H1 (cell line): ENCODE data around the gene SLC38A10. TPM values are rescaled to one million over a fixed set of nuclear protein-coding genes. Genes with fewer than 3 reads are reported as not detected.

Experiments
- ASH2L ChIP-seq: fragments of 200-600, 300-600 bp; sonication (generic); IDR thresholded peaks from one replicate; pipeline ENCODE4 v1.7.1; 2017; ENCODE audit warnings: low read length
- BACH1 ChIP-seq: IDR thresholded peaks from 2 replicates; pipeline ENCODE4 v1.6.1; 2012; ENCODE audit warnings: low read length, improper control_type of control experiment
- CBX5 ChIP-seq: fragments of 300-800, 300-1000 bp; sonication (generic); IDR thresholded peaks from 2 replicates; pipeline ENCODE4 v1.7.1; 2016; ENCODE audit warnings: antibody characterized with exemption, low read length, low read depth
- CEBPB ChIP-seq: IDR thresholded peaks from 2 replicates; pipeline ENCODE4 v1.6.1; 2012; ENCODE audit warnings: low read depth, low read length
- CHD2 ChIP-seq: IDR thresholded peaks from 2 replicates; pipeline ENCODE4 v1.6.1; 2012; ENCODE audit warnings: low read length, improper control_type of control experiment
- CREB1 ChIP-seq: IDR thresholded peaks from 2 replicates; pipeline ENCODE4 v1.6.1; 2012; ENCODE audit warnings: inconsistent platforms
- HDAC2 ChIP-seq, 2 experiments: fragments of 300-600 bp in 1 of 2; sonication (generic) in 1 of 2; IDR thresholded peaks; 2 replicates each; pipeline ENCODE4 v1.6.1; 2011 to 2012; ENCODE audit warnings: low read depth in 2 of 2, low read length in 2 of 2, mild to moderate bottlenecking in 2 of 2, moderate library complexity in 2 of 2, borderline replicate concordance in 1 of 2, inconsistent platforms in 1 of 2
- PHF8 ChIP-seq: fragments of 200-600 bp; sonication (generic); conservative IDR thresholded peaks from 2 replicates; pipeline ENCODE4 v1.7.1; 2012; ENCODE audit warnings: low read depth, mild to moderate bottlenecking, inconsistent platforms, low read length, moderate library complexity
- POLR2AphosphoS5 ChIP-seq: IDR thresholded peaks from 2 replicates; pipeline ENCODE4 v1.6.1; 2011; ENCODE audit warnings: low read depth, low read length
- RAD21 ChIP-seq, 2 experiments: IDR thresholded peaks in 1 of 2; conservative IDR thresholded peaks in 1 of 2; 2 replicates each; pipeline ENCODE4 v1.6.1; 2011; ENCODE audit warnings: low read depth in 2 of 2, low read length in 2 of 2, improper control_type of control experiment in 1 of 2, inconsistent platforms in 1 of 2, mild to moderate bottlenecking in 1 of 2, moderate library complexity in 1 of 2
- RBBP5 ChIP-seq: IDR thresholded peaks from 2 replicates; pipeline ENCODE4 v1.7.1; 2012; ENCODE audit warnings: low read depth, mild to moderate bottlenecking, inconsistent platforms, low read length, moderate library complexity, borderline replicate concordance
- RFX5 ChIP-seq: IDR thresholded peaks from 2 replicates; pipeline ENCODE4 v1.6.1; 2011; ENCODE audit warnings: low read depth, low read length, improper control_type of control experiment, borderline replicate concordance
- SP4 ChIP-seq: IDR thresholded peaks from 2 replicates; pipeline ENCODE4 v1.6.1; 2012; ENCODE audit warnings: low read length, inconsistent platforms
- TAF1 ChIP-seq: IDR thresholded peaks from 2 replicates; pipeline ENCODE4 v1.6.1; 2011; ENCODE audit warnings: mild to moderate bottlenecking, low read depth, low read length
- TEAD4 ChIP-seq: IDR thresholded peaks from 2 replicates; pipeline ENCODE4 v1.6.1; 2012; ENCODE audit warnings: low read depth, low read length, inconsistent platforms, mixed read lengths
- polyA plus RNA-seq, 7 experiments: library from polyadenylated mRNA; depleted of rRNA in 3 of 7; stranded (reverse) in 5 of 7; unstranded in 2 of 7; fragments of >200 nt in 5 of 7; fragments of 200-250 nt in 2 of 7; gene quantifications; 1 replicate in 5 of 7; 2 replicates in 1 of 7; 4 replicates in 1 of 7; pipeline versions ENCODE4 v1.2.1 to v1.2.3, GENCODE V29; 2011 to 2013; ENCODE audit warnings: missing spikeins in 2 of 7, mixed read lengths in 2 of 7
- total RNA-seq: library from RNA; stranded (reverse); fragmentation: NEBNext Ultra II Directional; extraction: Animal tissue kit (Norgen Biotek cat#: 25700); gene quantifications from 2 replicates; pipeline ENCODE4 v1.2.1, GENCODE V29; 2021
- TF ChIP-seq, protein P1 (sequence below), 3 experiments: IDR thresholded peaks; 1 replicate in 2 of 3; 2 replicates in 1 of 3; pipeline versions ENCODE4 v1.5.1 to v1.6.1; 2011; ENCODE audit warnings: low read length in 3 of 3, mild to moderate bottlenecking in 3 of 3, inconsistent platforms in 2 of 3, low read depth in 1 of 3, moderate library complexity in 1 of 3; ENCODE audit not compliant: insufficient read depth in 1 of 3; ENCODE audit errors: control extremely low read depth in 1 of 3
- TF ChIP-seq, protein P2 (sequence below): IDR thresholded peaks from 2 replicates; pipeline ENCODE4 v1.6.1; 2012; ENCODE audit warnings: inconsistent platforms

Gene SLC38A10
- total and polyA plus RNA-seq, 2 of the 8 experiments (the other 6 are each of a cell fraction or from before 2014, with no cell fraction given) = 26.4 to 41.0 TPM

DNA sequence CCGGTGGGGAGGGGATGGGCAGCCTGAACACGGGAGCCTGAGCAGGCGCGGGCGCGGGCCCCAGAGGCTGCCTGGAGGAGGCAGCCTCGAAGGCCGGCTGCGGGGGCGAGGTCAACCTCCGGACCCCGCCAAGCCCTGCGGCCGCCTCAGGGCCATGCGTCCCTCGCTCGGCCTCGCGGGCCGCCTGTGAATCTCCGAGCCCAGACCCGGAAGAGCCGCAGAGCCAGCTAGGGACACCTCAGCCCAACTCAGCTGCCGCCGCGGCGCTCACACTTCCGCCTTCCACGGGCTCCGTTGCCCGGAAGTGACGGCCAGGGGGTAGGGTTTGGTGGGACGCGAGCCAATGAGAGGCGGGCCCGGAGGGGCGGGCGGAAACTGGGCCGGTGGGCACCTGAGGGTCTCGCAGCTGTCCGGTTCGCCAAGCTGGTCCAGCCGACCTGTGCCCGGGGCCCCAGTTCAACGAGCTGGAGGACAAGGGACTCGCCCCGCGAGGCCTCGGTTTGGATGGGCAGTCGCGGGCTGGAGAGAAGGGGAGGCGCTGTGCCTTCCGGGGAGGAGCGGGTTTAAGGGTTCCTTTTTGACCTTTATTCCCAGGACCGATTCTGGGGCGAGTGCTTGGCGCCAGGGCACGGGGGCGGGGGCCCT is at the start of gene SLC38A10 (continued):
- no peak for TF ChIP-seq RAD21 (IDR thresholded peaks at IDR 0.05 in 1 of 2, conservative IDR thresholded peaks at IDR 0.05 in 1 of 2; ENCODE audit: low read depth in 2 of 2, low read length in 2 of 2)
- no peak for TF ChIP-seq TEAD4
- no peak for TF ChIP-seq RFX5
- TF ChIP-seq BACH1 = 0 out of 2 replicates have a peak, but pooled peaks have one; percentile 36
- TF ChIP-seq, protein P1, sequence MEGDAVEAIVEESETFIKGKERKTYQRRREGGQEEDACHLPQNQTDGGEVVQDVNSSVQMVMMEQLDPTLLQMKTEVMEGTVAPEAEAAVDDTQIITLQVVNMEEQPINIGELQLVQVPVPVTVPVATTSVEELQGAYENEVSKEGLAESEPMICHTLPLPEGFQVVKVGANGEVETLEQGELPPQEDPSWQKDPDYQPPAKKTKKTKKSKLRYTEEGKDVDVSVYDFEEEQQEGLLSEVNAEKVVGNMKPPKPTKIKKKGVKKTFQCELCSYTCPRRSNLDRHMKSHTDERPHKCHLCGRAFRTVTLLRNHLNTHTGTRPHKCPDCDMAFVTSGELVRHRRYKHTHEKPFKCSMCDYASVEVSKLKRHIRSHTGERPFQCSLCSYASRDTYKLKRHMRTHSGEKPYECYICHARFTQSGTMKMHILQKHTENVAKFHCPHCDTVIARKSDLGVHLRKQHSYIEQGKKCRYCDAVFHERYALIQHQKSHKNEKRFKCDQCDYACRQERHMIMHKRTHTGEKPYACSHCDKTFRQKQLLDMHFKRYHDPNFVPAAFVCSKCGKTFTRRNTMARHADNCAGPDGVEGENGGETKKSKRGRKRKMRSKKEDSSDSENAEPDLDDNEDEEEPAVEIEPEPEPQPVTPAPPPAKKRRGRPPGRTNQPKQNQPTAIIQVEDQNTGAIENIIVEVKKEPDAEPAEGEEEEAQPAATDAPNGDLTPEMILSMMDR (IDR thresholded peaks at IDR 0.05; ENCODE audit: control extremely low read depth in 1 of 3, insufficient read depth in 1 of 3, low read depth in 1 of 3, low read length in 3 of 3) = 0 out of 4 replicates have a peak, but pooled peaks of 1 of the 3 experiments have one; percentile 1
- TF ChIP-seq PHF8 = peak; percentile 85; the same call in 1 of the 2 replicates
- no peak for TF ChIP-seq CBX5
- TF ChIP-seq RBBP5 = peak; percentile 67; the same call in 1 of the 2 replicates
- peak; percentile 76 for TF ChIP-seq CREB1
- no peak for TF ChIP-seq SP4
- no peak for TF ChIP-seq CEBPB
- peak; percentile 57 for TF ChIP-seq TAF1
- TF ChIP-seq, protein P2, sequence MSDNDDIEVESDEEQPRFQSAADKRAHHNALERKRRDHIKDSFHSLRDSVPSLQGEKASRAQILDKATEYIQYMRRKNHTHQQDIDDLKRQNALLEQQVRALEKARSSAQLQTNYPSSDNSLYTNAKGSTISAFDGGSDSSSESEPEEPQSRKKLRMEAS = no peak
- TF ChIP-seq POLR2AphosphoS5 = peak; percentile 39; the same call in 1 of the 2 replicates
- no peak for TF ChIP-seq CHD2
- no peak for TF ChIP-seq HDAC2 (IDR thresholded peaks at IDR 0.05; ENCODE audit: borderline replicate concordance in 1 of 2, low read depth in 2 of 2, low read length in 2 of 2)
- peak; percentile 22 for TF ChIP-seq ASH2L
